ENCODE data around the gene RAPSN.

DNA sequence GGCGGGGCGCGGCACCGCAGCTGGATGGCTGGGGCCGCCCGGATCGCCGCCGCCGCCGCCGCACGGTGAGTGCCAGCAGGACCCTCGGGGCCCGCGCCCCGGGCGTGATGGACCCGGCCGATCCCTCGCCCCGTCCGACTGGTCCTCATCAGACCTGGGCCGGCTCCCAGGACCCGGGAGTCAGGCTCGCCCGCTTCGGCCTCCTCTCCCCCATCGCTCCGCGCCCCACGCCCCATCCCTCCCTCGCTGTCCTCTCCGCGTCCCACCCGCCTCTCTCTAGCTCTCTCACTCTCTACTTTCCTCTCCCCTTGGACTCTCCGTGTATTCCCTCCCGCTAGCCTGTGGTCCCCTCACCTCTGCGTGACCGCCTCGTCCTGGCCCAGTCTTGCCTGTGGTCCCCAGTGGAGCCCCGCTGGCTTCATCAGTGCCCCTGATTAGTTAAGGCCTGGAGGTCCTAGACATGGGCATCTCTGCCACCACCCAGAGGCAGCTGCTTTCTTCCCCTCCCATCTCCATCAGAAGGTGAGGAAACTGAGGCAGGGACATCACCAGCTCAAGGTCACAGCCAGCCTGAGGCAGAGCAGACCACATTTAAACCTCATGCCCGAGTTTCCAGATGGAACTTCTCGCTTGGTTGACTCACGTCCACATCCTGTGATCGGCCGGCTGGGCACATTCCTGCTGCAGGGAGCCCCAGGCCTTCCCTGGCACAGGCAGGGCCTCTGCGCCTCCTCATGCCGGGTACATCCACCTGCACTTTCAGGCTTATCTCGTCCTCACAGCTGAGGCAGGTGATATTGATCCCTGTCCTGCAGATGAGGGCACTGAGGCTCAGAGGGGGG lies 40.1 kb downstream of the RAPSN start:
- TF ChIP-seq, protein P1, sequence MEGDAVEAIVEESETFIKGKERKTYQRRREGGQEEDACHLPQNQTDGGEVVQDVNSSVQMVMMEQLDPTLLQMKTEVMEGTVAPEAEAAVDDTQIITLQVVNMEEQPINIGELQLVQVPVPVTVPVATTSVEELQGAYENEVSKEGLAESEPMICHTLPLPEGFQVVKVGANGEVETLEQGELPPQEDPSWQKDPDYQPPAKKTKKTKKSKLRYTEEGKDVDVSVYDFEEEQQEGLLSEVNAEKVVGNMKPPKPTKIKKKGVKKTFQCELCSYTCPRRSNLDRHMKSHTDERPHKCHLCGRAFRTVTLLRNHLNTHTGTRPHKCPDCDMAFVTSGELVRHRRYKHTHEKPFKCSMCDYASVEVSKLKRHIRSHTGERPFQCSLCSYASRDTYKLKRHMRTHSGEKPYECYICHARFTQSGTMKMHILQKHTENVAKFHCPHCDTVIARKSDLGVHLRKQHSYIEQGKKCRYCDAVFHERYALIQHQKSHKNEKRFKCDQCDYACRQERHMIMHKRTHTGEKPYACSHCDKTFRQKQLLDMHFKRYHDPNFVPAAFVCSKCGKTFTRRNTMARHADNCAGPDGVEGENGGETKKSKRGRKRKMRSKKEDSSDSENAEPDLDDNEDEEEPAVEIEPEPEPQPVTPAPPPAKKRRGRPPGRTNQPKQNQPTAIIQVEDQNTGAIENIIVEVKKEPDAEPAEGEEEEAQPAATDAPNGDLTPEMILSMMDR (IDR thresholded peaks at IDR 0.05; ENCODE audit: low read depth, low read length, poor library complexity, severe bottlenecking) = no peak
- no peak for TF ChIP-seq EZH2phosphoT487 (IDR thresholded peaks at IDR 0.05; ENCODE audit: borderline replicate concordance, low read length)
